Measurements from ENCODE around the gene USP20. TPM values are rescaled to one million over a fixed set of nuclear protein-coding genes. Genes with fewer than 3 reads are reported as not detected.
A peak's percentile ranks its signal among the peaks of the same experiment; 100 is the strongest.

USP20 gene
- total RNA-seq, 2 experiments from 2014 or later: 80.4 to 80.9 TPM

GRCh38 chr9:129885670-129886106 is 50.4 kb downstream of the USP20 start:
- Histone ChIP-seq H3K4me3 (ENCODE audit: low read length) (peak overlapping the region; percentile 69), H3K4me1 (ENCODE audit: insufficient read depth, low read length) (peaks cover 85% of the 10 kb centered on the region), H3K27me3 (ENCODE audit: control insufficient read depth in 1 of 2, insufficient read depth in 2 of 2, low read length in 2 of 2) (no peaks in the 10 kb centered on the region), H3K27ac (ENCODE audit: low read depth in 1 of 2, low read length in 2 of 2) (peak overlapping the region; percentile 91 to 99), H3K9me3 (ENCODE audit: control insufficient read depth in 1 of 2, insufficient read depth in 1 of 2, low read length in 2 of 2) (no peaks in the 10 kb centered on the region), H3K36me3 (ENCODE audit: insufficient read depth, low read length) (peaks cover 6% of the 10 kb centered on the region)
- H3K9me3 Mint-ChIP-seq: no peaks in the 10 kb centered on the region
- H3K4me1 Mint-ChIP-seq (ENCODE audit: low read depth): peaks cover 65% of the 10 kb centered on the region
- ChIA-PET CTCF (interaction anchor here (0.6 to 2.6 kb wide), 24 partner anchors 9 to 350 kb away, joined by 3 to 19 read pairs (median 4); no protein-coding TSS in a partner anchor), POLR2A (interaction anchor here (0.7 to 13.2 kb wide), 24 partner anchors 9 to 259 kb away, joined by 3 to 206 read pairs (median 8); partner anchors contain the start of genes C9orf78, FNBP1, TOR1A and TOR1B)
- peaks cover 44% of the 10 kb centered on the region for H3K36me3 Mint-ChIP-seq (ENCODE audit: low read depth)
- peak; percentile 75 to 94 (median 86) for DNase-seq
- no peaks in the 10 kb centered on the region for H3K27me3 Mint-ChIP-seq
- intact Hi-C loops (cut with DNase I, micrococcal nuclease): loop anchor here (1.0 to 10.0 kb wide), 9 partner anchors 17 to 349 kb away; partner anchors contain the start of gene FNBP1 (in 1 of the 2)
- peak; percentile 84 for TF ChIP-seq CTCF (IDR thresholded peaks at IDR 0.05)
- H3K4me3 Mint-ChIP-seq: peak overlapping the region; percentile 96
- peak overlapping the region; percentile 99 for H3K27ac Mint-ChIP-seq
- ATAC-seq (ENCODE audit: poor library complexity): peak; percentile 12

DNA sequence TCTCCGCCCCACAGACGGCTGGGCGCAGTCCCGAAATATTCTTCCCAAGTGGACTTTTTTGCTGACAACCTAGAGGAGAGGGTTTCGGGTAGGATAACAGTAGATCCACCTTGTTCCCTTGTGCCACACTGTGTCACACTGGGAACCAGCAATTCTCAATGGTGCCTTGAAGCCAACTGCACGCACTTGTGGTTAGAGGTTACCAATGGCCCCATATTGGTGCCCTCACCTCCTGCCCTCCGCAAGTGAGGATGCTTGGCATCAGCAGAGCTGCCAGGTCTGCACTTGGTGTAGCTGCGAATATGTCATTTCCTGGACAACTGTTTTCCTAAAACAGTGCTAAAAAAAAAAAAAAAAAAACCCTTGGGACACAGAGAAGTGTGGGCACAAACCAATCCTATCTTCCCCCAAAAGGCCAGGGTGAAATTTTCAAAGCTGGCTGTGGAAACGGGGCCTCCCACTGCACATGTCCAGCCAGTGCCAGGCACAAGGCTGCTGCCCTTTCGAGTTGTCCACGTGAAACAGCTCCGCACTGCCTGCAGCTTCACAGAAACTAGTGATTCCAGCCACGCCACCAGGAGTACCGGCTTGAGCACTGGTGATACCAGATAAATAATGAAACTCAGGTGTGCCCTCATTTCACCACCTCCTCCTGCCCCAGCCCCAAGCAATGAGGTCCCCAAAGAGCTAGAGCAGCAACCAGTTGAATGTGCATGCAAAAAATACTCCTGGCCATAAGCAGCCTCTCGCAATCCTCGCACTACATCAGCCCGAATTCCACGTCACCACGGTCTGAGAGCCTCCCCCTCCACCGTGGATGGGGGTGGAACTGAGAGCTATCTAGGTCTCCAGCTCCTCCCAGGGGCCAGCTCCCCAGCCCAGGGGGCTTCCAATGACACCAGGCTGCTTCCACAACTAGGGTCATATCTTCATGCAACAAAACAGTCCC is 51.2 kb downstream of the USP20 start:
- CTCF ChIA-PET: interaction anchor here (0.8 to 2.6 kb wide), 14 partner anchors 9 to 221 kb away, joined by 3 to 10 read pairs (median 5); no protein-coding TSS in a partner anchor
- peak; percentile 24 for ATAC-seq (ENCODE audit: poor library complexity)

More for the DNA sequence above, 51.2 kb downstream of the USP20 start:
- Mint-ChIP-seq H3K4me1 (ENCODE audit: low read depth) (peaks cover 71% of the 10 kb centered on the region), H3K27ac (peak overlapping the region; percentile 99), H3K36me3 (ENCODE audit: low read depth) (peaks cover 46% of the 10 kb centered on the region), H3K9me3 (no peaks in the 10 kb centered on the region), H3K4me3 (peak overlapping the region; percentile 96), H3K27me3 (no peaks in the 10 kb centered on the region)
- Histone ChIP-seq H3K9me3 (ENCODE audit: control insufficient read depth in 1 of 2, insufficient read depth in 1 of 2, low read length in 2 of 2) (no peaks in the 10 kb centered on the region), H3K36me3 (ENCODE audit: insufficient read depth, low read length) (peaks cover 6% of the 10 kb centered on the region), H3K27me3 (ENCODE audit: control insufficient read depth in 1 of 2, insufficient read depth in 2 of 2, low read length in 2 of 2) (no peaks in the 10 kb centered on the region), H3K27ac (ENCODE audit: low read depth in 1 of 2, low read length in 2 of 2) (peak overlapping the region; percentile 91 to 99), H3K4me1 (ENCODE audit: insufficient read depth, low read length) (peaks cover 93% of the 10 kb centered on the region), H3K4me3 (ENCODE audit: low read length) (peak overlapping the region; percentile 69)
- POLR2A ChIA-PET: interaction anchor here (0.6 to 13.2 kb wide), 31 partner anchors 8 to 259 kb away, joined by 3 to 206 read pairs (median 8); partner anchors contain the start of genes C9orf78, FNBP1, TOR1A and TOR1B
- TF ChIP-seq CTCF (IDR thresholded peaks at IDR 0.05): no peak
- intact Hi-C loops (cut with DNase I, micrococcal nuclease): loop anchor here (1.0 to 10.0 kb wide), 8 partner anchors 9 to 348 kb away; partner anchors contain the start of genes C9orf78 (in 1 of the 2) and USP20 (in 1 of the 2)
- DNase-seq: peak in 13 of 14 experiments; percentile 33 to 91 (median 69)
